Cardiac fibroblast (primary cell): ENCODE results near the gene CAMKK2.

Source experiments
- DNase-seq, 2 donors: peaks; one replicate each; pipeline versions ENCODE4 v3.0.0 to v3.0.0-alpha.2; 2010; ENCODE audit warnings: low read depth in 2 of 2
- H3K4me3 ChIP-seq, 2 donors: replicated peaks in 1 of 2; 1 replicate in 1 of 2; 2 replicates in 1 of 2; pipeline ENCODE4 v1.5.1; 2011; ENCODE audit warnings: low read depth in 2 of 2, low read length in 2 of 2, mild to moderate bottlenecking in 2 of 2, moderate library complexity in 1 of 2
- TF ChIP-seq, protein P1 (sequence below): IDR thresholded peaks from one replicate; pipeline ENCODE4 v1.5.1; 2011; ENCODE audit warnings: low read depth, mild to moderate bottlenecking, low read length, inconsistent platforms

CAMKK2 gene

DNA sequence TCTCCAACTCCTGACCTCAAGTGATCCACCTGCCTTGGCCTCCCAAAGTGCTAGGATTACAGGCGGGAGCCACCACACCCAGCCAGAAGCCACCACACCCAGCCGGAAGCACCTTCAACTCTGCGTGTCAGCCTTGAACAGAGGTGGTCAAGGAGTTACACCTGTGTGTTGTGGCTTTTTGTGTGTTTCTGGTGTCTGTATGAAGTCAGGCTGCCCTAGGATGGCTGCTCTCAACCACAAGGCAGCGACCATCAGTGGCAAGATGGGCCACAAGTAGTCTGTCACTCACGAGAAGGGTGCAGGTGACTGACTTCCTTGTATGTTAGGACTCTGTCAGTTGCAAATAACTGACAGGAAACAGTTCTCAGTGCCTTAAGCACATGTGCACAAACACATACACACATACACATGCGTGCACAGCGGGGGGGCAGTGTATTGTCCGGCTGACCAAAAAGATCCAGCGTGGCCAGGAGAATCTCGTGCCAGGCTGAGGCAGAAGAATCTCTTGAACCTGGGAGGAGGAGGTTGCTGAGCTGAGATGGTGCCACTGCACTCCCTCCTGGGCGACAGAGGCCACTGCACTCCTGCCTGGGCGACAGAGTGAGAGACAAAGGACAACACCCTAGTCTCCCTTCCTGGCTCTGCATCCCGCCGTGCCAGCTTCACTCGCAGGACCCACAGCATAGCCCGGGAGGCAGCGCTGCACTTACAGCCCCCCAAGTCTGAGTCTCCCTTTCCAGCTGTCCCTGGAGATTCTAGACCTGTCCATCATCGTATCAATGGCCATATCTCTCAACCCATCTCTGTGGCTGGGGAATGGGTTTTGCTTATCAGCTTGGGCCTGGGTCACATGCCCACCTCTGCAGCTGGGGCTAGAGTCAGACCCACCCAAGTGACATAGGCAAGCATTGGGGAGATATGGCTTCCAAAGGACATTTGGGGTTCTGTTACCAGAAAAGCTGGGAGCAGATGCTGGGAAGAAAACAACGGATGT lies 72.9 kb downstream of the CAMKK2 start:
- peak in 1 of 2 donors; percentile 22 for DNase-seq
- TF ChIP-seq, protein P1, sequence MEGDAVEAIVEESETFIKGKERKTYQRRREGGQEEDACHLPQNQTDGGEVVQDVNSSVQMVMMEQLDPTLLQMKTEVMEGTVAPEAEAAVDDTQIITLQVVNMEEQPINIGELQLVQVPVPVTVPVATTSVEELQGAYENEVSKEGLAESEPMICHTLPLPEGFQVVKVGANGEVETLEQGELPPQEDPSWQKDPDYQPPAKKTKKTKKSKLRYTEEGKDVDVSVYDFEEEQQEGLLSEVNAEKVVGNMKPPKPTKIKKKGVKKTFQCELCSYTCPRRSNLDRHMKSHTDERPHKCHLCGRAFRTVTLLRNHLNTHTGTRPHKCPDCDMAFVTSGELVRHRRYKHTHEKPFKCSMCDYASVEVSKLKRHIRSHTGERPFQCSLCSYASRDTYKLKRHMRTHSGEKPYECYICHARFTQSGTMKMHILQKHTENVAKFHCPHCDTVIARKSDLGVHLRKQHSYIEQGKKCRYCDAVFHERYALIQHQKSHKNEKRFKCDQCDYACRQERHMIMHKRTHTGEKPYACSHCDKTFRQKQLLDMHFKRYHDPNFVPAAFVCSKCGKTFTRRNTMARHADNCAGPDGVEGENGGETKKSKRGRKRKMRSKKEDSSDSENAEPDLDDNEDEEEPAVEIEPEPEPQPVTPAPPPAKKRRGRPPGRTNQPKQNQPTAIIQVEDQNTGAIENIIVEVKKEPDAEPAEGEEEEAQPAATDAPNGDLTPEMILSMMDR = peak; percentile 42
- H3K4me3 ChIP-seq = no peak overlapping the region

DNA sequence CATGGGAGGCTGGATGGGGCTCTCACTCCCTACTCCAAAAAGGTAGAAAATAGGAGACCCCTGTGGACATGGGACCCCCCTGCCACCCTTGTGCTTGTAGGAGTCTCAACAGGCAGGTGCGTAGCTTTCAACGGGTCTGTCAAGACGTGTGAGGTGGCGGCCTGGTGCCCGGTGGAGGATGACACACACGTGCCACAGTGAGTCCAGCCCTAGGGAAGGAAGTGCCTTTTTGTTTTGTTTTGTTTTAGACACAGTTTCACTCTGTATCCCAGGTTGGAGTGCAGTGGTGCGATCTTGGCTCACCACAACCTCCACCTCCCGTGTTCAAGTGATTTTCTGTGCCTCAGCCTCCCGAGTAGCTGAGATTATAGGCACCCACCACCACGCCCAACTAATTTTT lies 73.7 kb downstream of the CAMKK2 start:
- TF ChIP-seq, protein P1 = no peak
- DNase-seq = no peak

DNA sequence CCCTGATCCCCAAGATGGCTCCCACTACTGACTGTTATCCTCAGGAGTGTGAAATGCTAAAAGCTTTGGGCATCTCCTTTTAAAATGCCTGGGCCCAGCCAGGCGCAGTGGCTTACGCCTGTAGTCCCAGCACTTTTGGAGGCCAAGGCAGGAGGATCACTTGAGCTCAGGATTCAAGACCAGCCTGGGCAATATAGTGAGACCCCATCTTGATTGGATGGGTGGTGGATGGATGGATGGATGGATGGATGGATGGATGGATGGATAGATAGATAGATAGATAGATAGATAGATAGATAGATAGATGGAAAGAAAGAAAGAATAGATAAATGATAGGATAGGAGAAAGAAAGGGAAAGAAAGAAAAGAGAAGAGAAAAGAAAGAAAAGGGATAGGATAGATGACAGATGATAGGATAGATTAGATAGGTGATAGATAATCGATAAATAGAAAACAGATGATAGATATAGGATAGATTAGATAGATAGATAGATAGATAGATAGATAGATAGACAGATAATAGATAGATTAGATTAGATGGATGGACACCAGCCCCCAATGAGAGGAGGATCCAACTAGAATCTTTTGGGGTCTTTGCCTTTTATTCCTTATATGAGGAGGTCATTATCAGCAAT lies 77.0 kb downstream of the CAMKK2 start:
- TF ChIP-seq, protein P1 = no peak

More for the DNA sequence above, 73.7 kb downstream of the CAMKK2 start:
- no peak overlapping the region for H3K4me3 ChIP-seq

DNA sequence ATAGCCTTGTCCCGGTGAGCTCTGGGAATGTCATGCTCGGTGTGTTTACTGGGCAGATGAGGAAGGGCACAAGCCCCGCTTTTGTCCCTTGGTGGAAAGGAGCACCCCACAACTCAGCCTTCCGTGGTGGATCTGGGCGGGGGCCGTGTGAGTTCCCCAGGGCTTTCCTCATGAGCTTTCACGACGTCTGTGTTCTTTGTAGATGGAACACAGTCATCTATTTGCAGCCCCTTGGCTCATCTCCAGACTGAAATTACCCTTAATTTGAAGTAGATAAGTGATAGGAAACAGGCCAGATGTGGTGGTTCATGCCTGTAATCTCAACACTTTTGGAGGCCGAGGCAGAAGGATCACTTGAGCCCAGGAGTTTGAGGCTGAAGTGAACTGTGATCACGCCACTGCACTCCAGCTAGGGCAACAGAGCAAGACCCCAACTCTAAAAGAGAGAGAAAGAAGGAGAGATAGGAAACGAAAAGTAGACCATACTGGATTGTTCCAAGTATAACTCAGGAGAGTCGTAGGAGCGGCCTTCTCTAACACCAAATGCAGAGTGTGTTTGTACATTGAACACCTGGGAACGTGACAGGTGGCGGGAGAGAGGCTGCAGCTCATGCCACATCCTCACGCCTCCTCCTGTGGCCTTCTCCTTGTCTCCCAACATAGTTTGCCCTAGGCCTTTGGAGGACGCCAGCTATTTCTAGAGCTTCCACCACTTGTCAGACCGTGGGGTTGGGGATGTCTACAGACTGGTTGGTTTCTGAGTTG lies 77.7 kb downstream of the CAMKK2 start:
- no peak overlapping the region for H3K4me3 ChIP-seq
- TF ChIP-seq, protein P1 = no peak
- DNase-seq = no peak

More for the DNA sequence above, 77.0 kb downstream of the CAMKK2 start:
- no peak overlapping the region for H3K4me3 ChIP-seq
- no peak for DNase-seq

DNA sequence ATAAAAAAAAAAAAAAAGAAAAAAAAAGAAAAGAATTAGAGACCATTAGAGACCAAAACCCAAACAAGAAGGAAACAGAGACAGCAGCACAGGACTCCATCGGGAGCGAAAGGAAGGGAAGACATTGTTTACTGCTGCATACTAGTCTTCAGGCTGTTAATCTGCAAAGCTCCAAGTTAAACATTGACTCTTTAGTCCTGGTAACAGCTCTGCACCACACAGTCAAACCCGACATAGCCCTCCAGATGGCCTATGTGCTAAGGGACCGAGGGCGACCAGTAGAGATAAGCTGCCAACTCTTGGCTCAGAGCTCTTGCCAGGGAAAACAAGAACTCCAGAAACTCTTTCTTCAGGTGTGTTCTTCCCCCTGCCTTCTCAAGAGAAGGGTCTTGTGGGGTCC lies 78.7 kb downstream of the CAMKK2 start:
- TF ChIP-seq, protein P1 = no peak

DNA sequence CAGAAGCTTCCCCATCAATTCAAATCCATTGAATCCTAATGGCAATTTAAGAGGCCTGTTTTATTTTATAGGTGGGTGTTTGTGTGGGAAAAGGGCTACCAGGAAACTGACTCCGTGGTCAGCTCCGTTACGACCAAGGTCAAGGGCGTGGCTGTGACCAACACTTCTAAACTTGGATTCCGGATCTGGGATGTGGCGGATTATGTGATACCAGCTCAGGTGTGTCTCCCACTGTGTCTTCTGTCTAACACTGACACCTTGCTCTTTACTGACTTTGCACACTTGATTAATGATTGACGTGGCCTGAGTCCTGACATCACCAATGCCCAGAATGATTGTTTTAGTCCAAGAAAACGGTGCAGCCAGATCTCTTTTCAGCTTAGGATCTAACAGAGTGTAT lies 79.4 kb downstream of the CAMKK2 start:
- DNase-seq = no peak
- H3K4me3 ChIP-seq = no peak overlapping the region
- TF ChIP-seq, protein P1 = no peak

More for the DNA sequence above, 78.7 kb downstream of the CAMKK2 start:
- DNase-seq = no peak
- H3K4me3 ChIP-seq = no peak overlapping the region
